H1 (cell line): ENCODE data around the gene USP54. TPM values are rescaled to one million over a fixed set of nuclear protein-coding genes. Genes with fewer than 3 reads are reported as not detected.

Source experiments
- CTCF ChIA-PET: fragments of 300-600 bp; sonication (Branson Sonifier 250); formaldehyde crosslinking; loops from one replicate; lab custom pipeline; 2021; ENCODE audit not compliant: partially characterized antibody; lab: Charles Lee
- POLR2A ChIA-PET: fragments of 300-600 bp; sonication (Branson Sonifier 250); formaldehyde crosslinking; loops from one replicate; lab custom pipeline; 2021; ENCODE audit warnings: inconsistent platforms; ENCODE audit not compliant: partially characterized antibody; lab: Charles Lee
- DNase-seq, 2 experiments: peaks; one replicate each; pipeline versions ENCODE4 v3.0.0 to v3.0.0-alpha.2; 2010 to 2022; ENCODE audit warnings: low spot score in 2 of 2, low read depth in 1 of 2, mixed read lengths in 1 of 2
- FAIRE-seq: peaks from 2 replicates; lab custom pipeline; 2011; peaks lifted over from hg19 to GRCh38; lab: Jason Lieb, UNC
- H2AFZ ChIP-seq: 2 replicates; pipeline ENCODE4 v1.8.1; 2012; ENCODE audit warnings: low read length, inconsistent platforms
- H2AK5ac ChIP-seq: 2 replicates; pipeline ENCODE4 v1.6.1; 2013; ENCODE audit warnings: low read depth, low read length
- H2BK120ac ChIP-seq: replicated peaks from 2 replicates; pipeline ENCODE3; 2013; ENCODE audit warnings: low read depth, low read length, inconsistent platforms
- H2BK12ac ChIP-seq: 2 replicates; pipeline ENCODE4 v1.6.1; 2013; ENCODE audit warnings: low read depth, low read length
- H2BK15ac ChIP-seq: 2 replicates; pipeline ENCODE4 v1.6.1; 2013; ENCODE audit warnings: low read length
- H2BK20ac ChIP-seq: 2 replicates; pipeline ENCODE4 v1.6.1; 2013; ENCODE audit warnings: low read length
- H2BK5ac ChIP-seq: 2 replicates; pipeline ENCODE4 v1.6.1; 2013; ENCODE audit warnings: low read depth, low read length
- H3K14ac ChIP-seq: 2 replicates; pipeline ENCODE4 v1.6.1; 2013; ENCODE audit warnings: inconsistent platforms; ENCODE audit not compliant: insufficient read length
- H3K18ac ChIP-seq: 2 replicates; pipeline ENCODE4 v1.6.1; 2013; ENCODE audit warnings: low read length; ENCODE audit errors: extremely low read depth
- H3K23ac ChIP-seq: 2 replicates; pipeline ENCODE4 v1.6.1; 2013; ENCODE audit warnings: inconsistent platforms; ENCODE audit not compliant: insufficient read length
- H3K23me2 ChIP-seq: 2 replicates; pipeline ENCODE4 v1.6.1; 2013; ENCODE audit warnings: low read depth, low read length
- H3K27ac ChIP-seq: 2 replicates; pipeline ENCODE4 v1.6.1; 2011; ENCODE audit warnings: low read depth, low read length, inconsistent platforms
- H3K27me3 ChIP-seq, 4 experiments: replicated peaks in 1 of 4; 1 replicate in 1 of 4; 2 replicates in 3 of 4; pipeline versions ENCODE4 v1.6.1 to v1.8.1; 2011 to 2013; ENCODE audit warnings: low read length in 3 of 4, mild to moderate bottlenecking in 3 of 4, inconsistent platforms in 2 of 4, mixed read lengths in 2 of 4, moderate library complexity in 1 of 4; ENCODE audit not compliant: control insufficient read depth in 3 of 4, insufficient read depth in 3 of 4; ENCODE audit errors: extremely low read depth in 1 of 4
- H3K36me3 ChIP-seq, 4 experiments: 2 replicates each; pipeline versions ENCODE4 v1.6.1 to v1.8.1; 2011 to 2013; ENCODE audit warnings: mild to moderate bottlenecking in 4 of 4, low read length in 3 of 4, moderate library complexity in 2 of 4, control low read depth in 1 of 4, inconsistent platforms in 1 of 4; ENCODE audit not compliant: insufficient read depth in 4 of 4, control insufficient read depth in 2 of 4
- H3K4ac ChIP-seq: replicated peaks from 2 replicates; pipeline ENCODE3; 2013; ENCODE audit warnings: low read length, low read depth, mixed read lengths, inconsistent platforms; ENCODE audit not compliant: insufficient read length
- H3K4me1 ChIP-seq, 4 experiments: replicated peaks in 1 of 4; 1 replicate in 1 of 4; 2 replicates in 3 of 4; pipeline versions ENCODE4 v1.6.1 to v1.8.1; 2011 to 2013; ENCODE audit warnings: low read length in 3 of 4, inconsistent platforms in 2 of 4, mixed read lengths in 1 of 4; ENCODE audit not compliant: insufficient read depth in 4 of 4, control insufficient read depth in 3 of 4
- H3K4me2 ChIP-seq, 2 experiments: 2 replicates each; pipeline versions ENCODE4 v1.6.1 to v1.8.1; 2011 to 2013; ENCODE audit warnings: low read depth in 2 of 2, low read length in 2 of 2, control low read depth in 1 of 2, inconsistent platforms in 1 of 2, mild to moderate bottlenecking in 1 of 2; ENCODE audit not compliant: insufficient read depth in 1 of 2
- H3K4me3 ChIP-seq, 4 experiments: fragments of 200-600, 300-600 bp in 1 of 4; sonication (generic), shearing (Covaris generic), sonication (Bioruptor Twin) in 1 of 4; 2 replicates each; pipeline versions ENCODE4 v1.5.1 to v1.8.1; 2011 to 2016; ENCODE audit warnings: low read length in 4 of 4, low read depth in 3 of 4, control low read depth in 2 of 4, inconsistent platforms in 2 of 4, mild to moderate bottlenecking in 2 of 4, mixed read lengths in 1 of 4, moderate library complexity in 1 of 4; ENCODE audit not compliant: insufficient read depth in 2 of 4; ENCODE audit errors: extremely low read depth in 1 of 4
- H3K56ac ChIP-seq: replicated peaks from 2 replicates; pipeline ENCODE3; 2013; ENCODE audit warnings: low read depth, mild to moderate bottlenecking, mixed read lengths, low read length, inconsistent platforms; ENCODE audit not compliant: insufficient read length
- H3K79me1 ChIP-seq: 2 replicates; pipeline ENCODE4 v1.6.1; 2013; ENCODE audit warnings: low read depth, low read length, control low read depth
- H3K79me2 ChIP-seq, 2 experiments: 2 replicates each; pipeline versions ENCODE4 v1.6.1 to v1.8.1; 2012 to 2013; ENCODE audit warnings: low read length in 2 of 2, mild to moderate bottlenecking in 2 of 2, inconsistent platforms in 1 of 2; ENCODE audit not compliant: insufficient read depth in 2 of 2, control insufficient read depth in 1 of 2
- H3K9ac ChIP-seq, 4 experiments: replicated peaks in 1 of 4; 1 replicate in 1 of 4; 2 replicates in 3 of 4; pipeline versions ENCODE4 v1.6.1 to v1.8.1; 2011 to 2013; ENCODE audit warnings: low read depth in 3 of 4, low read length in 3 of 4, control low read depth in 2 of 4, mild to moderate bottlenecking in 2 of 4, moderate library complexity in 2 of 4, inconsistent platforms in 1 of 4; ENCODE audit errors: extremely low read depth in 1 of 4
- H3K9me3 ChIP-seq, 2 experiments: 2 replicates each; pipeline versions ENCODE4 v1.6.1 to v1.8.1; 2012 to 2013; ENCODE audit warnings: mild to moderate bottlenecking in 2 of 2, moderate library complexity in 2 of 2, control low read depth in 1 of 2, inconsistent platforms in 1 of 2, low read depth in 1 of 2, low read length in 1 of 2, mixed read lengths in 1 of 2; ENCODE audit not compliant: insufficient read depth in 2 of 2
- H4K20me1 ChIP-seq, 2 experiments: replicated peaks in 1 of 2; 2 replicates each; pipeline versions ENCODE3 to v1.8.1; 2011 to 2013; ENCODE audit warnings: inconsistent platforms in 2 of 2, low read length in 2 of 2, mild to moderate bottlenecking in 1 of 2; ENCODE audit not compliant: insufficient read depth in 2 of 2, control insufficient read depth in 1 of 2
- H4K5ac ChIP-seq: 2 replicates; pipeline ENCODE4 v1.6.1; 2013; ENCODE audit warnings: low read length, low read depth, mixed read lengths, inconsistent platforms; ENCODE audit not compliant: insufficient read length
- H4K8ac ChIP-seq: 2 replicates; pipeline ENCODE4 v1.8.0; 2013; ENCODE audit warnings: mild to moderate bottlenecking, moderate library complexity, low read length, inconsistent platforms; ENCODE audit not compliant: insufficient read depth; ENCODE audit errors: extremely low read depth
- H4K91ac ChIP-seq: replicated peaks from 2 replicates; pipeline ENCODE3; 2013; ENCODE audit warnings: low read length, mixed read lengths, inconsistent platforms; ENCODE audit not compliant: insufficient read length
- CHD1 ChIP-seq: IDR thresholded peaks from 2 replicates; pipeline ENCODE4 v1.6.1; 2012; ENCODE audit warnings: low read depth, low read length, improper control_type of control experiment
- GABPA ChIP-seq: IDR thresholded peaks from 2 replicates; pipeline ENCODE4 v1.6.1; 2011; ENCODE audit warnings: mild to moderate bottlenecking, low read length, moderate library complexity, borderline replicate concordance; ENCODE audit not compliant: insufficient read depth
- GTF2F1 ChIP-seq: IDR thresholded peaks from 2 replicates; pipeline ENCODE4 v1.6.1; 2012; ENCODE audit warnings: low read depth, low read length, improper control_type of control experiment, borderline replicate concordance
- HDAC2 ChIP-seq, 2 experiments: fragments of 300-600 bp in 1 of 2; sonication (generic) in 1 of 2; IDR thresholded peaks; 2 replicates each; pipeline ENCODE4 v1.6.1; 2011 to 2012; ENCODE audit warnings: low read depth in 2 of 2, low read length in 2 of 2, mild to moderate bottlenecking in 2 of 2, moderate library complexity in 2 of 2, borderline replicate concordance in 1 of 2, inconsistent platforms in 1 of 2
- HDAC6 ChIP-seq: IDR thresholded peaks from one replicate; pipeline ENCODE4 v1.7.1; 2012; ENCODE audit warnings: low read depth, mild to moderate bottlenecking, inconsistent platforms, low read length, moderate library complexity
- MAFK ChIP-seq: IDR thresholded peaks from 2 replicates; pipeline ENCODE4 v1.6.1; 2012; ENCODE audit warnings: low read depth, mild to moderate bottlenecking, improper control_type of control experiment, low read length
- PHF8 ChIP-seq: fragments of 200-600 bp; sonication (generic); conservative IDR thresholded peaks from 2 replicates; pipeline ENCODE4 v1.7.1; 2012; ENCODE audit warnings: low read depth, mild to moderate bottlenecking, inconsistent platforms, low read length, moderate library complexity
- SIRT6 ChIP-seq: IDR thresholded peaks from one replicate; pipeline ENCODE4 v1.7.1; 2012; ENCODE audit warnings: low read length, inconsistent platforms
- SRF ChIP-seq: IDR thresholded peaks from 2 replicates; pipeline ENCODE4 v1.6.1; 2011; ENCODE audit warnings: mild to moderate bottlenecking, low read depth, low read length, moderate library complexity
- TAF1 ChIP-seq: IDR thresholded peaks from 2 replicates; pipeline ENCODE4 v1.6.1; 2011; ENCODE audit warnings: mild to moderate bottlenecking, low read depth, low read length
- TEAD4 ChIP-seq: IDR thresholded peaks from 2 replicates; pipeline ENCODE4 v1.6.1; 2012; ENCODE audit warnings: low read depth, low read length, inconsistent platforms, mixed read lengths
- WGBS, 2 experiments: shearing (Covaris generic) in 1 of 2; methylation state at CpG; one replicate each; pipeline versions ENCODE4 v1.1.6 to v1.1.7; 2013 to 2015; ENCODE audit warnings: low lambda C conversion rate in 2 of 2, mixed read lengths in 2 of 2, inconsistent platforms in 1 of 2, low coverage in 1 of 2, missing lambda C conversion rate in 1 of 2; ENCODE audit not compliant: insufficient replicate concordance in 2 of 2, insufficient coverage in 1 of 2, insufficient read length in 1 of 2; ENCODE audit errors: extremely low coverage in 1 of 2, missing lambda C conversion rate in 1 of 2; 5-methylcytosine and 5-hydroxymethylcytosine counted together
- polyA plus RNA-seq, 7 experiments: library from polyadenylated mRNA; depleted of rRNA in 3 of 7; stranded (reverse) in 5 of 7; unstranded in 2 of 7; fragments of >200 nt in 5 of 7; fragments of 200-250 nt in 2 of 7; gene quantifications; 1 replicate in 5 of 7; 2 replicates in 1 of 7; 4 replicates in 1 of 7; pipeline versions ENCODE4 v1.2.1 to v1.2.3, GENCODE V29; 2011 to 2013; ENCODE audit warnings: missing spikeins in 2 of 7, mixed read lengths in 2 of 7
- total RNA-seq: library from RNA; stranded (reverse); fragmentation: NEBNext Ultra II Directional; extraction: Animal tissue kit (Norgen Biotek cat#: 25700); gene quantifications from 2 replicates; pipeline ENCODE4 v1.2.1, GENCODE V29; 2021
- TF ChIP-seq, protein P1 (sequence below), 3 experiments: IDR thresholded peaks; 1 replicate in 2 of 3; 2 replicates in 1 of 3; pipeline versions ENCODE4 v1.5.1 to v1.6.1; 2011; ENCODE audit warnings: low read length in 3 of 3, mild to moderate bottlenecking in 3 of 3, inconsistent platforms in 2 of 3, low read depth in 1 of 3, moderate library complexity in 1 of 3; ENCODE audit not compliant: insufficient read depth in 1 of 3; ENCODE audit errors: control extremely low read depth in 1 of 3

Gene USP54
- total and polyA plus RNA-seq, 2 of the 8 experiments (the other 6 are each of a cell fraction or from before 2014, with no cell fraction given): 46.2 to 65.6 TPM

DNA sequence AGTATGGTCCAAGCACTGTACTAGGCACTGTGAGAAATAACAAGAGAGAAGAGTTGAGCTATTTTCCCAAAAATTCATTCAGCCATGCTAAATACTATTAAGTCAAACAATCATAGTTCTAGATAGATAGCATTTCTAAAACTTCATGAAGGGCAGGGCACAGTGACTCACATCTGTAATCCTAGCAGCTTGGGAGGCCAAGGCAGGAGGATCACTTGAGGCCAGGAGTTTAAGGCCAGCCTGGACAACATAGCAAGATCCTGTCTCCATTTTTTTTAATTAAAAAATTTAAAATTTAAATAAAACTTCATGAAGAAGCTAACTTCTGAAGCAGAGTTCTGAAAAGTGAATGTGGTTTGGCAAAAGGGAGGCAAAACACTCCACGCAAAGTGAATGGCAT lies 29.9 kb downstream of the USP54 start:
- Histone ChIP-seq H3K79me1 (no peaks in the 10 kb centered on the region), H4K8ac (no peak overlapping the region), H4K5ac (no peak overlapping the region), H3K79me2 (no peaks in the 10 kb centered on the region), H3K27ac (no peak overlapping the region), H2BK12ac (no peak overlapping the region), H3K23ac (no peak overlapping the region), H2BK120ac (no peak overlapping the region), H3K14ac (no peak overlapping the region), H3K56ac (no peak overlapping the region), H3K23me2 (no peaks in the 10 kb centered on the region), H3K4ac (no peak overlapping the region), H3K27me3 (no peaks in the 10 kb centered on the region), H3K4me3 (no peak overlapping the region), H2AFZ (no peak overlapping the region), H2BK20ac (no peak overlapping the region), H4K20me1 (no peaks in the 10 kb centered on the region), H3K9ac (no peak overlapping the region), H4K91ac (no peak overlapping the region), H3K9me3 (no peaks in the 10 kb centered on the region), H3K4me2 (no peak overlapping the region), H3K36me3 (peaks cover 0 to 4% (median 0%) of the 10 kb centered on the region in 4 experiments; a peak in 1 of 8 replicates), H2BK15ac (no peak overlapping the region), H3K4me1 (no peaks in the 10 kb centered on the region), H3K18ac (no peak overlapping the region), H2AK5ac (no peak overlapping the region), H2BK5ac (no peak overlapping the region)
- DNase-seq (no peak), FAIRE-seq (no peak)
- 93% methylated on average over 1 of the region's 1 CpG; no CpG with 5 or more reads in 1 of the 2 experiments for whole genome bisulfite sequencing, 2 experiments
- ChIA-PET POLR2A (no interaction called here), CTCF (interaction anchor here (1.0 kb wide), 1 partner anchor 9 kb away, joined by 4 read pairs; no protein-coding TSS in a partner anchor)
- TF ChIP-seq, protein P1, sequence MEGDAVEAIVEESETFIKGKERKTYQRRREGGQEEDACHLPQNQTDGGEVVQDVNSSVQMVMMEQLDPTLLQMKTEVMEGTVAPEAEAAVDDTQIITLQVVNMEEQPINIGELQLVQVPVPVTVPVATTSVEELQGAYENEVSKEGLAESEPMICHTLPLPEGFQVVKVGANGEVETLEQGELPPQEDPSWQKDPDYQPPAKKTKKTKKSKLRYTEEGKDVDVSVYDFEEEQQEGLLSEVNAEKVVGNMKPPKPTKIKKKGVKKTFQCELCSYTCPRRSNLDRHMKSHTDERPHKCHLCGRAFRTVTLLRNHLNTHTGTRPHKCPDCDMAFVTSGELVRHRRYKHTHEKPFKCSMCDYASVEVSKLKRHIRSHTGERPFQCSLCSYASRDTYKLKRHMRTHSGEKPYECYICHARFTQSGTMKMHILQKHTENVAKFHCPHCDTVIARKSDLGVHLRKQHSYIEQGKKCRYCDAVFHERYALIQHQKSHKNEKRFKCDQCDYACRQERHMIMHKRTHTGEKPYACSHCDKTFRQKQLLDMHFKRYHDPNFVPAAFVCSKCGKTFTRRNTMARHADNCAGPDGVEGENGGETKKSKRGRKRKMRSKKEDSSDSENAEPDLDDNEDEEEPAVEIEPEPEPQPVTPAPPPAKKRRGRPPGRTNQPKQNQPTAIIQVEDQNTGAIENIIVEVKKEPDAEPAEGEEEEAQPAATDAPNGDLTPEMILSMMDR (IDR thresholded peaks at IDR 0.05; ENCODE audit: control extremely low read depth in 1 of 3, insufficient read depth in 1 of 3, low read depth in 1 of 3, low read length in 3 of 3): no peak
- no peak for TF ChIP-seq HDAC2 (IDR thresholded peaks at IDR 0.05; ENCODE audit: borderline replicate concordance in 1 of 2, low read depth in 2 of 2, low read length in 2 of 2)
- TF ChIP-seq HDAC6: no peak
- no peak for TF ChIP-seq PHF8
- TF ChIP-seq GTF2F1: no peak
- TF ChIP-seq CHD1: no peak
- no peak for TF ChIP-seq MAFK
- no peak for TF ChIP-seq GABPA
- TF ChIP-seq SRF: no peak
- no peak for TF ChIP-seq SIRT6
- TF ChIP-seq TAF1: no peak
- no peak for TF ChIP-seq TEAD4
